NK-92 treated with Interleukin-12 subunit alpha and Interleukin-12 subunit beta, amount 100 ng/mL, for 24 hours (cell line): Measurements from ENCODE around the gene KCNJ15.

ENCODE experiments used
- DNase-seq: peaks from one replicate; lab custom pipeline; 2025; lab: John Stamatoyannopoulos, UW

The KCNJ15 gene

GRCh38 chr21:38355992-38356781 lies 99.4 kb downstream of the KCNJ15 start:
- DNase-seq = peak; percentile 55
